Tibial artery (tissue), 4 donors: Measurements from ENCODE around the gene TBX15.

Experiments used
- DNase-seq, 2 donors: peaks; one replicate each; pipeline ENCODE4 v3.0.0-alpha.2; 2019
- H3K27ac ChIP-seq, 2 donors: fragments of 200-600 bp; sonication (generic) in 1 of 2; 1 replicate in 1 of 2; 2 replicates in 1 of 2; pipeline ENCODE4 v1.5.1; 2018 to 2019; ENCODE audit warnings: mild to moderate bottlenecking in 1 of 2
- H3K27me3 ChIP-seq, 2 donors: fragments of 200-600 bp; sonication (generic) in 1 of 2; one replicate each; pipeline versions ENCODE4 v1.5.1 to v1.6.0; 2016 to 2019
- H3K36me3 ChIP-seq, 3 donors: fragments of 200-600 bp; sonication (generic) in 2 of 3; one replicate each; pipeline ENCODE4 v1.5.1; 2016 to 2019; ENCODE audit warnings: mild to moderate bottlenecking in 2 of 3
- H3K4me1 ChIP-seq, 4 donors: fragments of 200-600 bp; sonication (generic) in 2 of 4; 1 replicate in 3 of 4; 2 replicates in 1 of 4; pipeline ENCODE4 v1.5.1; 2016 to 2019
- H3K4me3 ChIP-seq, 2 donors: fragments of 200-600 bp; sonication (generic) in 1 of 2; 1 replicate in 1 of 2; 2 replicates in 1 of 2; pipeline ENCODE4 v1.5.1; 2018 to 2019; ENCODE audit warnings: mild to moderate bottlenecking in 2 of 2
- H3K9me3 ChIP-seq, 3 donors: fragments of 200-600 bp; sonication (generic) in 1 of 3; one replicate each; pipeline ENCODE4 v1.5.1; 2016 to 2019
- CTCF ChIP-seq, 2 experiments: fragments of 200-600 bp in 1 of 2; fragments of 450-650 bp in 1 of 2; IDR thresholded peaks; one replicate each; pipeline ENCODE4 v1.5.1; 2017 to 2019; ENCODE audit warnings: antibody characterized with exemption in 2 of 2, mild to moderate bottlenecking in 1 of 2, moderate library complexity in 1 of 2
- intact Hi-C: fragments of 100-400 bp; cut with DNase I; formaldehyde crosslinking; loops from one replicate; pipeline ENCODE4 v1.15.0; 2023; ENCODE audit warnings: low total_unique reads

Gene TBX15

DNA sequence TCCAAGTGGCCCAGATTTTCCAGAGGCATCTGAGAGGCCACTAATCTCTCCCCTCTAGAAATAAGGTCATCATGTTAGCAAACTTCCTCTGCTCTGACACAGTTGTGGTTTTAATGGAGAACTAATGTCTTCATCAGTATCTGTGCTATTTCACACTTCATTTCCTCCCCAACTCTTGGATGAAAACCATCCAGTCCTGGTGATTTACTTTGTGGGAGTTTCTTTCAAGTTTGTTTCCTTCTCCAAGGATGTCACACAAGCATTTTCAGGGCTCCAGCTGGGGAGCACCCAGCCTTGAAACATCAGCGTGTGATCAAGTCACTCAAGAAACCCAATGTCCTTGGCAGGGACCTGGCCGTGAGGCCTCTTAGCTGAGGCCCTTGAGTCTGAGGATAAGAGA, 38.8 kb downstream of the TBX15 start:
- no peak overlapping the region for H3K4me3 ChIP-seq
- H3K27ac ChIP-seq: no peak overlapping the region
- no peaks in the 10 kb centered on the region for H3K9me3 ChIP-seq
- peaks cover 0 to 90% (median 35%) of the 10 kb centered on the region in 4 donors for H3K4me1 ChIP-seq
- peak; percentile 84 for DNase-seq
- TF ChIP-seq CTCF (IDR thresholded peaks at IDR 0.05): no peak
- no peaks in the 10 kb centered on the region for H3K27me3 ChIP-seq
- intact Hi-C loops: no loop called here
- H3K36me3 ChIP-seq: no peaks in the 10 kb centered on the region

GRCh38 chr1:118948846-118949245, 39.3 kb downstream of the TBX15 start:
- TF ChIP-seq CTCF (IDR thresholded peaks at IDR 0.05): no peak
- Histone ChIP-seq H3K27ac (no peak overlapping the region), H3K4me3 (no peak overlapping the region), H3K9me3 (no peaks in the 10 kb centered on the region), H3K27me3 (no peaks in the 10 kb centered on the region), H3K4me1 (peaks cover 0 to 90% (median 37%) of the 10 kb centered on the region in 4 donors), H3K36me3 (no peaks in the 10 kb centered on the region)
- intact Hi-C loops: no loop called here
- no peak for DNase-seq

DNA sequence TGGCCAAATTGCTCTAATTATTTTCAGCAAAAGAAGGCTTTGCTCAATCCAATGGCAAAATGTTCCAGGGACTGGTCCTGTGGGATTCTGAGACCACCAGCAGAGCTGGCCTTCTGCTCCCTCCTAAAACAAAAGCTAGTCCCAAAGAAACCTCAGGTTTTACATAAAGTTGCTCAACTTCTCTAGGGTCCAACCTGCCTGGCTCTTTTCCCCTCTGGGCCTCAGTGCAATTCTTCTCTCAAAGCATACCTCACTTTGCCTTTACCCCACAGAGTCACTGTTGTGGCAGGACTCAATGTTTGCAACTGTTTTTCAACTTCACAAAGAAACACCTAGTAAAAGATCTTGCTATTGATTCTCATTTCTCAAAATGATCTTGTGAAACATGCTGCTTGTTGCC, 39.8 kb downstream of the TBX15 start:
- peaks cover 0 to 90% (median 37%) of the 10 kb centered on the region in 4 donors for H3K4me1 ChIP-seq
- no peak overlapping the region for H3K4me3 ChIP-seq
- H3K27me3 ChIP-seq: no peaks in the 10 kb centered on the region
- H3K27ac ChIP-seq: no peak overlapping the region
- H3K9me3 ChIP-seq: no peaks in the 10 kb centered on the region
- TF ChIP-seq CTCF (IDR thresholded peaks at IDR 0.05): no peak
- H3K36me3 ChIP-seq: no peaks in the 10 kb centered on the region
- intact Hi-C loops: no loop called here
- DNase-seq: no peak

- Histone ChIP-seq H3K36me3 (no peaks in the 10 kb centered on the region), H3K27ac (no peak overlapping the region), H3K4me3 (no peak overlapping the region), H3K4me1 (peaks cover 0 to 84% (median 33%) of the 10 kb centered on the region in 4 donors), H3K9me3 (no peaks in the 10 kb centered on the region), H3K27me3 (no peaks in the 10 kb centered on the region)
- DNase-seq: no peak
- intact Hi-C loops: no loop called here
- TF ChIP-seq CTCF (IDR thresholded peaks at IDR 0.05): no peak
These were observed 40.4 kb downstream of the TBX15 start for GRCh38 chr1:118947790-118948189.

DNA sequence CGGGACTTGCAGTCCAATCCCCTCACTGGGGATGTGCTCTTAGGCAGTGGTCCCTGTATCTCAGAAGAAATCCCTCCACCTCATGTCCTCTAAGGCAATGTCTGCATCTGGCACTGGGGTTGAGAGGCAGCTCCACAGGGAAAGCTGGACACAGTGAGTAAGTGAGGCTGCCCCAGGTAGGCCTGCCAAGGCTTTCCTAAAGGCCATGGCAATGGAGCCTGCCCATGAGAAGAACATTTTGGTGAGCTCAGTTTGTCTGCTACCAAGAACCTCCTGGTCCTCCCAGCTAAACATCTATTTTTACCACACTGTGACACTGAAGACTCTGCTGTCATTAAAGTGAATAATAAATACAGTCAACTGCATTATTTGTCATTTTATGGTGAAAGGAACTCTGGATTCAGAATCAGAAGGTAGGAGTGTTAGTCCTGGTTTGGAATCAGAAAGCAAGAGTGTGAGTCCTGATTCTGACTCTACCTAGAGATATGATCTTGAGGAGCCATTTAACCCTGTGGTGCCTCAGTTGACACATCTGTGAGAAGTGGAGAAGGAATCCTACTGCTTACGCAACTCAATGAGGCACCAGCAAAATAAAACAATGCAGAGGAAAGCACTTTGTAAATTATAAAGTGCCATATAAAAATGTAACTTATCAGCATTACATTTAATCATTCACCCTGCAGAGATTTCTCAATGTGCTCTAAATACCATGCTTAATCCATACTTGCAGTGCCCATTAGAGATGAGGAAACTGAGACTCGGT, 41.0 kb downstream of the TBX15 start:
- Histone ChIP-seq H3K9me3 (no peaks in the 10 kb centered on the region), H3K4me1 (peaks cover 0 to 78% (median 28%) of the 10 kb centered on the region in 4 donors), H3K27me3 (no peaks in the 10 kb centered on the region), H3K4me3 (no peak overlapping the region), H3K36me3 (no peaks in the 10 kb centered on the region), H3K27ac (no peak overlapping the region)
- intact Hi-C loops: no loop called here
- no peak for DNase-seq
- no peak for TF ChIP-seq CTCF (IDR thresholded peaks at IDR 0.05)
